Fibroblast of skin of scalp (primary cell): ENCODE data around the gene FILIP1L.

ENCODE experiments used
- DNase-seq: peaks from one replicate; pipeline ENCODE4 v3.0.0-alpha.2; 2013

Gene FILIP1L

GRCh38 chr3:99947356-99947755 is 166.9 kb downstream of the FILIP1L start:
- no peak for DNase-seq

GRCh38 chr3:99945328-99945995 is 168.8 kb downstream of the FILIP1L start:
- DNase-seq: peak; percentile 55

- no peak for DNase-seq
Measured at GRCh38 chr3:99943931-99944761, 170.2 kb downstream of the FILIP1L start.

GRCh38 chr3:99941211-99941610 is 173.1 kb downstream of the FILIP1L start:
- no peak for DNase-seq

- DNase-seq: no peak
Measured at GRCh38 chr3:99940350-99940749, 174.0 kb downstream of the FILIP1L start.

- DNase-seq: no peak
Measured at GRCh38 chr3:99939876-99940275, 174.4 kb downstream of the FILIP1L start.

GRCh38 chr3:99938270-99938911 is 175.9 kb downstream of the FILIP1L start:
- peak; percentile 54 for DNase-seq

GRCh38 chr3:99934975-99935797 is 179.1 kb downstream of the FILIP1L start:
- DNase-seq: peak; percentile 33

- no peak for DNase-seq
Measured at GRCh38 chr3:99933971-99934750, 180.1 kb downstream of the FILIP1L start.

- DNase-seq: no peak
Measured at GRCh38 chr3:99931059-99931458, 183.2 kb downstream of the FILIP1L start.

GRCh38 chr3:99929745-99930139 is 184.6 kb downstream of the FILIP1L start:
- DNase-seq: peak; percentile 71

GRCh38 chr3:99928771-99929744 is 185.2 kb downstream of the FILIP1L start:
- no peak for DNase-seq

- no peak for DNase-seq
Measured at GRCh38 chr3:99927671-99928457, 186.4 kb downstream of the FILIP1L start.

- DNase-seq: peak; percentile 75
Measured at GRCh38 chr3:99925584-99926230, 188.6 kb downstream of the FILIP1L start.

- no peak for DNase-seq
Measured at GRCh38 chr3:99923873-99924272, 190.4 kb downstream of the FILIP1L start.

GRCh38 chr3:99921986-99922385 is 192.3 kb downstream of the FILIP1L start:
- no peak for DNase-seq

GRCh38 chr3:99921377-99921695 is 193.0 kb downstream of the FILIP1L start:
- DNase-seq: no peak

- peak; percentile 83 for DNase-seq
Measured at GRCh38 chr3:99920481-99921376, 193.6 kb downstream of the FILIP1L start.
